NCI-H146 treated with DMSO at 0.1 percent for 48 hours (cell line): Measurements from ENCODE around the gene FGF11.
"Not testable (repeated sequence)": the region's sequence is repeated elsewhere in the genome, so short reads cannot be mapped to it uniquely, and the experiment has no call there.

ENCODE experiments used
- DNase-seq: peaks from one replicate; lab custom pipeline; 2025; ENCODE audit not compliant: unreplicated experiment; lab: John Stamatoyannopoulos, UW

The FGF11 gene

GRCh38 chr17:7478276-7479212 lies 39.2 kb downstream of the FGF11 start:
- DNase-seq: no peak

DNA sequence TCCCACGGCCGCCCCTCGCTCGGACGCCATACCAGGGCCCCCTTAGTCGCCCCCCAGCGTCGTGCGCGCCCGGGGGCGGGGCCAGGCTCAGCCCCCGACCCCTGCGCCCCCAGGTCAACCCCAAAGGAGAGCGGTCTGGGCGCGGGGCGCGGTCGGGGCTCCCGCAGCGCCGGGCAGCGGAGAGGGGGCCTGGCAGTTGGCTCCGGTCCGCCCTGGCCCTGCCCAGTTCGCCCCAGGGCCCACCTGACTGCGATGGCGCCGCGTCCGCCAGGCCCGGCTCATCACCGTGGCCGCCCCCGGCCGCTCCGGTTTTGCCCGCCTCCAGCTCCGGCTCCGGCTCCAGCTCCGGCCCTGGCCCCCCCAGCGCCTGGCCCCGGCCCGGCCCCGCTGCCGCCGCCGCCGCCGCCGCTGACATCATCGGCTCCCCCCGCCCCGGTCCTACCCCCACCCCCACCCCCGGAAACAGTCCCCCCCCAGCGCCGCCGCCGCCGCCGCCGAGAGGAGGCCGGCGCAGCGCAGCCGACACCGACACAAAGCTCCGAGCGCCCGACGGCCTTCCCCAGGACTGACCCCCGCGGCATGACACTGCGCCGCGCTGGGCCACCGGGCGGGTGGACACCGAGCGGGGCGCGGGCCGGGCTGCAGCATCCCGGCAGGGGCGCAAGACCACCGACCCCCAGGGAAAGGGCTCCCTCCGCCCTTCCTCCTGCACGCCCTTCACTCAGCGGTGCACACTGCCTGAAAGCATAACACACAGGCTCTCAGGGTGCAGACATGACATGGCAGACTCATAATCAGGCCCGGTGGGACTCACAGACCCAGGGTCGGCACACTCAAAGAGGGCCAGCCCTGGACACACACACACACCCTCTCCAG lies 40.1 kb downstream of the FGF11 start, which contains the start of gene ZBTB4:
Gene ZBTB4, minus strand, starts transcription at position 419 of the 876 bp plus-strand sequence. CDS start 12,830 bp downstream, outside the sequence.
- no peak for DNase-seq

DNA sequence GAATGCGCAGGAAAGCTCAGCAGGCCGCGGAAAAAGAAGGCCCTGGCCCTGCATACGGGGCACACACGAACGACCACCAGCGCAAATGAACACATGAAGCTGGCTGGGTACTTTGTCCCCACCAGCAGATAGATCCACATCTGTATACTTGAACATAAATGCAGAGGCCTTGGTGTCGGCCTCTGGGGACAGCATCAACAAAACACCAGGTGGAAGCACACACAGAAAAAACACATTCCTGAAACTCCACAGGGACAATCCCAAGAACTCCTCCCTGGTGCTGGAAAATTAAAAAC lies 40.7 kb downstream of the FGF11 start:
- no peak for DNase-seq

DNA sequence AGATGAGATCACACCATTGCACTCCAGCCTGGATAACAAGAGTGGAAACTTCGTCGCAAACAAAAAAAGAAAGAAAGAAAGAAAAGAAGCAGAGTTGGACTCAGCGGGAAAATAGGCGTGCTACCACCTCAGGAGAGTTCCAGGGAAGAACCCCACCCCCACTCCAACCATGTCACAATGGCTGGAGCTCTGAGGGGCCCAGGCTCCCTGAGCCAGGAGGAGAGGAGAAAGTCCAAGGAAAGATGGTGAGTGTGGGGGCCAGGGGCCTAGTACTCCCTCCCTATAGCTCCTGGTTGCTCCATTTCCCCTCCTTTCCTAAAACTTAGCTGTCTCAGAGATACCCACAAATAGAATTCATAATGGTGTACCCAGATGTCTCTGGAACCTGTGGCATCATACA lies 42.0 kb downstream of the FGF11 start, which contains the start of gene SLC35G6:
Gene SLC35G6, plus strand, starts transcription at position 172 of the 400 bp plus-strand sequence. Its CDS starts 71 bp downstream, at position 243.
- not testable (repeated sequence) for DNase-seq

- DNase-seq: not testable (repeated sequence)
Measured at GRCh38 chr17:7481842-7482741, 42.8 kb downstream of the FGF11 start.

DNA sequence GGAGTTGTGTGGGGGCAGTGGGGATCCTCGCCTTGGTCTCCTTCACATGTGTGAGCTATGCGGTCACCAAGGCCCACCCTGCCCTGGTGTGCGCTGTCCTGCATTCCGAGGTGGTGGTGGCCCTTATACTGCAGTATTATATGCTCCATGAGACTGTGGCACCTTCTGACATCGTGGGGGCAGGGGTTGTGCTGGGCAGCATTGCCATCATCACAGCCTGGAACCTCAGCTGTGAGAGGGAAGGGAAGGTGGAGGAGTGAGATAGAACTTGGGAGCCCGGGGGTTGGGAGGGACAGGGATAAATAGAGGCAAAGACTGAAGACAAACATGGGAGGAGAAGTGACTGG lies 43.4 kb downstream of the FGF11 start:
- DNase-seq: not testable (repeated sequence)

GRCh38 chr17:7483255-7484066 lies 44.1 kb downstream of the FGF11 start:
- DNase-seq: peak; percentile 89

DNA sequence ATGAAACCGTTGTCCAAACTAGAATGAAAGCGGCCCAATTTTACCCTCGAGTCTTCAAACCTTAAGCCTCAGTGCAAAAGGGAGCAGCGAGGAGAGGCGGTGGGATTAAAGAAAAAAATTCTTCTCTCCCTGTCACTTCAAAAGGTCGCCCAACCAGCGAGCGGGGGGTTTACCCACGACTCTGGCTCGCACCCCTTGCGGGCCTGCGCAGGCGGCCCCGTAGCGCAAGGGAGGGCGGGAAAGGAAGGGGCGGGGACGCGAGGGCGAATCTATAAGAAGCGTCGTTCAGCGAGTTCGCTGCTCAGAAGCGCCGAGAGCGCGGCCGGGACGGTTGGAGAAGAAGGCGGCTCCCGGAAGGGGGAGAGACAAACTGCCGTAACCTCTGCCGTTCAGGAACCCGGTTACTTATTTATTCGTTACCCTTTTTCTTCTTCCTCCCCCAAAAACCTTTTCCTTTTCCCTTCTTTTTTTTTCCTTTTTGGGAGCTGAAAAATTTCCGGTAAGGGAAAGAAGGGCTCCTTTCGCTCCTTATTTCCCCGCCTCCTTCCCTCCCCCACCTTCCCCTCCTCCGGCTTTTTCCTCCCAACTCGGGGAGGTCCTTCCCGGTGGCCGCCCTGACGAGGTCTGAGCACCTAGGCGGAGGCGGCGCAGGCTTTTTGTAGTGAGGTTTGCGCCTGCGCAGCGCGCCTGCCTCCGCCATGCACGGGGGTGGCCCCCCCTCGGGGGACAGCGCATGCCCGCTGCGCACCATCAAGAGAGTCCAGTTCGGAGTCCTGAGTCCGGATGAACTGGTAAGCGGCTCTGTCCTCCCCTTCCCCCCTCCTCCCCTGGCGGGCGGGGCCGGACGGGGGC lies 45.0 kb downstream of the FGF11 start, which contains the start of gene POLR2A:
Gene POLR2A, plus strand, starts transcription at position 300 of the 852 bp plus-strand sequence.
- DNase-seq: peak; percentile 90

DNA sequence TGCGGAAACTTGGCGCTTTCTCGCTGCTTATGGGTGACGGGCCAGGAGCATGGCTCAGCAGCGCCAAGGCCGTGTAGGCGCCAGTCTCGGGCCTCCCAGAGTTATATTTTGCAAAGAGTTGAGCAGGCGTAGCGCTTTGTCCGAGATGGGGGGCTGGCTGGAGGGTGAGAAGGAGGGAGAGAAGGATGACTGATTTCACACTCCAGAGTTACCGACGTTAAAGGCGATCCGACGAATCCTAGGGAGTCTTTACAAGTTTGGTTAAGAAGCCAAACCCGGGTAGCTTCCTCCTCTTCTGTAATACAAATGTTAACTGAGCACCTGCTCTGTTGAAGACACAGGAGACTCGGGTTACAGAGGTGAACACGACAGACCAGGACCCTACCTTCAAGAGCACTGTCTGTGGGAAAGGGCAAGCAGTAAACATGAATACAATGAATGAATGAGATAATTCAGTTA lies 45.6 kb downstream of the FGF11 start:
- peak; percentile 15 for DNase-seq

DNA sequence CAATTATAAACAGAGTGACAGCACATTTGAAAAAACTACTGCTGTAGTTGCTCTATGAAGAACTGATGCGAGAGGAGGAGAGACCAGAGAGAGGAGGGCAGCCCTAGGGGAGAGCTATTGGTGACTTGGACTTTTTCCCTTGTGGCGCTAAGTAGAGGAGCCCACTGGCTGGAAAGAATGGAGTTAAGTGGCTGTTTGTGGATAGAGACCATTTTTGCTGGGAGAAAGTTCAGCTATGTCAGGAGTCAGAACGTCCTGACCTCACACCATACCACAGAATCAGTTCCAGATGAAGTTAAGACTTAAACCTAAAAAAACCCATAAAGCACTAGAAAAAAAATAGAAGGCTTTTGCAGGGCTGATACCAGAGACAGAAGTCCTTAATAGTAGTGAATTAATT lies 46.9 kb downstream of the FGF11 start:
- DNase-seq: no peak

- no peak for DNase-seq
Measured at GRCh38 chr17:7490144-7490543, 50.8 kb downstream of the FGF11 start.

GRCh38 chr17:7491583-7491982 lies 52.3 kb downstream of the FGF11 start:
- DNase-seq: no peak

GRCh38 chr17:7493941-7494340 lies 54.6 kb downstream of the FGF11 start:
- no peak for DNase-seq
